MM.1S (cell line): ENCODE data around the gene THRB.

ENCODE experiments used
- DNase-seq: peaks from one replicate; pipeline ENCODE4 v3.0.0-alpha.2; 2015
- H2AFZ ChIP-seq: fragments of 300-600 bp; sonication (generic); 2 replicates; pipeline ENCODE4 v1.6.0; 2016; ENCODE audit warnings: antibody characterized with exemption, low read length
- H3F3A ChIP-seq: fragments of 300-600 bp; sonication (generic); 2 replicates; pipeline ENCODE4 v1.6.1; 2016; ENCODE audit warnings: mild to moderate bottlenecking, antibody characterized with exemption, low read length, moderate library complexity, mixed read lengths; ENCODE audit not compliant: insufficient read depth
- H3K27ac ChIP-seq: fragments of 300-600 bp; sonication (generic); 2 replicates; pipeline ENCODE4 v1.5.1; 2016; ENCODE audit warnings: mild to moderate bottlenecking, low read length
- H3K27me3 ChIP-seq: fragments of 300-600 bp; sonication (generic); replicated peaks from 2 replicates; pipeline ENCODE4 v1.6.0; 2016; ENCODE audit warnings: low read length; ENCODE audit not compliant: insufficient read depth
- H3K36me3 ChIP-seq: fragments of 300-600 bp; sonication (generic); replicated peaks from 2 replicates; pipeline ENCODE4 v1.6.1; 2016; ENCODE audit warnings: mild to moderate bottlenecking, low read length, mixed read lengths; ENCODE audit not compliant: insufficient read depth
- H3K4me1 ChIP-seq: fragments of 300-600 bp; sonication (generic); 2 replicates; pipeline ENCODE4 v1.6.1; 2016; ENCODE audit warnings: low read length, mixed read lengths
- H3K4me2 ChIP-seq: fragments of 300-600 bp; sonication (generic); 2 replicates; pipeline ENCODE4 v1.6.0; 2016; ENCODE audit warnings: low read depth, low read length
- H3K4me3 ChIP-seq: fragments of 300-600 bp; sonication (generic); 2 replicates; pipeline ENCODE4 v1.5.1; 2016; ENCODE audit warnings: low read length, mixed read lengths
- H3K79me2 ChIP-seq: fragments of 300-600 bp; sonication (generic); 2 replicates; pipeline ENCODE4 v1.6.1; 2016; ENCODE audit warnings: mixed run types, low read length, mixed read lengths
- H3K9ac ChIP-seq: fragments of 300-600 bp; sonication (generic); 2 replicates; pipeline ENCODE4 v1.6.1; 2016; ENCODE audit warnings: low read length, mixed read lengths
- H3K9me2 ChIP-seq: fragments of 300-600 bp; sonication (generic); replicated peaks from 2 replicates; pipeline ENCODE4 v1.6.1; 2016; ENCODE audit warnings: mild to moderate bottlenecking, low read length, mixed read lengths; ENCODE audit not compliant: insufficient read depth
- H3K9me3 ChIP-seq: fragments of 300-600 bp; sonication (generic); replicated peaks from 2 replicates; pipeline ENCODE4 v1.6.1; 2016; ENCODE audit warnings: mild to moderate bottlenecking, low read length, mixed read lengths; ENCODE audit not compliant: insufficient read depth
- H4K20me1 ChIP-seq: fragments of 300-600 bp; sonication (generic); 2 replicates; pipeline ENCODE4 v1.6.1; 2016; ENCODE audit warnings: mild to moderate bottlenecking, low read length, moderate library complexity, mixed read lengths; ENCODE audit not compliant: insufficient read depth
- EZH2 ChIP-seq: fragments of 300-600 bp; sonication (generic); optimal IDR thresholded peaks from 2 replicates; pipeline ENCODE3; 2017; ENCODE audit warnings: low read depth, mild to moderate bottlenecking, antibody characterized with exemption, low read length, mixed read lengths
- EZH2phosphoT487 ChIP-seq: fragments of 300-600 bp; sonication (generic); IDR thresholded peaks from 2 replicates; pipeline ENCODE4 v1.6.1; 2018; ENCODE audit warnings: antibody characterized with exemption, low read length
- TF ChIP-seq, protein P1 (sequence below): fragments of 300-600 bp; sonication (generic); IDR thresholded peaks from 2 replicates; pipeline ENCODE4 v1.5.1; 2016; ENCODE audit warnings: antibody characterized with exemption, low read length, mixed read lengths

THRB gene

DNA sequence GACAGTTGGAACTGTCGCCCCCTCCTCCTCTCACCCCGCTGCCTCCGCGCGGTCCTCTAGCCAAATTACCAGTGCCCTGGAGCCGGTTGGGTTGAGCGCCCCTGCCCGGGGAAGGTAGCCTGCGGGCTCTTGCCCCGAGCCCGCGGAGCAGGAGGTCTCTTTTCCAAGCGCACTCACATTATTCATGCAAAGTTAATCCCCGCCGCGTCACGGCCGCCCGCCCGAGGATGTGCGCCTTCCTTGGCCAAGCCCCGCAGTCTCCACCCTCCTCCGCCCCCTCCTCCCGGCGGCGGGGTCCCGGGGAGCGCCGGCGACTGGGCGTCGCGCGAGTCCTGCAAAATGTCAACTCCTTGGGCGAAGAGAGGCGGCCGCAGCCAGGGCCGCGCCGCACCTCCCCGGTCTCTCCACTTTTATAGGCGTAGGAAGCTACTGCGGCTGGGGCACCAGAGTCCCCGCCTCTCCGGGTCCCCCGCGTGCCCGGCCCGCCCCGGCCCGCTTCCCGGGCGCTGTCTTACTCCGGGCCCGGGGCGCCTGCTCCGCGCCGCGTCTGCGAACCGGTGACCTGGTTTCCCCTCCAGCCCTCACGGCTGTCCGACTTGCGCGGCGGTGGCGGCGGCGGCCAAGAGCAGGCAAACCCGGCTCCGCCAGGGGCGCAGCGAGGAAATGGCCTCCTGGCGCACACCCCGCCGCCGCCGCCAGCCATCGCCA lies at the start of gene THRB:
THRB (minus strand) TSS at position 233 of the 708 bp plus-strand sequence.
- Histone ChIP-seq H3K9me2 (no peaks in the 10 kb centered on the region), H3K36me3 (no peaks in the 10 kb centered on the region), H3K4me1 (no peaks in the 10 kb centered on the region), H3K9ac (no peak within 1 kb of the TSS; the same call in 1 of the 2 replicates), H3K4me3 (peak within 1 kb of the TSS; percentile 70), H2AFZ (peak within 1 kb of the TSS; percentile 89), H3K79me2 (no peaks in the 10 kb centered on the region), H3K27ac (no peak within 1 kb of the TSS), H4K20me1 (no peaks in the 10 kb centered on the region), H3K27me3 (peaks cover 17% of the 10 kb centered on the region; the same call in 1 of the 2 replicates), H3K9me3 (no peaks in the 10 kb centered on the region), H3F3A (no peaks in the 10 kb centered on the region), H3K4me2 (peak within 1 kb of the TSS; percentile 88)
- TF ChIP-seq EZH2phosphoT487 (no peak), EZH2 (no peak)
- TF ChIP-seq, protein P1, sequence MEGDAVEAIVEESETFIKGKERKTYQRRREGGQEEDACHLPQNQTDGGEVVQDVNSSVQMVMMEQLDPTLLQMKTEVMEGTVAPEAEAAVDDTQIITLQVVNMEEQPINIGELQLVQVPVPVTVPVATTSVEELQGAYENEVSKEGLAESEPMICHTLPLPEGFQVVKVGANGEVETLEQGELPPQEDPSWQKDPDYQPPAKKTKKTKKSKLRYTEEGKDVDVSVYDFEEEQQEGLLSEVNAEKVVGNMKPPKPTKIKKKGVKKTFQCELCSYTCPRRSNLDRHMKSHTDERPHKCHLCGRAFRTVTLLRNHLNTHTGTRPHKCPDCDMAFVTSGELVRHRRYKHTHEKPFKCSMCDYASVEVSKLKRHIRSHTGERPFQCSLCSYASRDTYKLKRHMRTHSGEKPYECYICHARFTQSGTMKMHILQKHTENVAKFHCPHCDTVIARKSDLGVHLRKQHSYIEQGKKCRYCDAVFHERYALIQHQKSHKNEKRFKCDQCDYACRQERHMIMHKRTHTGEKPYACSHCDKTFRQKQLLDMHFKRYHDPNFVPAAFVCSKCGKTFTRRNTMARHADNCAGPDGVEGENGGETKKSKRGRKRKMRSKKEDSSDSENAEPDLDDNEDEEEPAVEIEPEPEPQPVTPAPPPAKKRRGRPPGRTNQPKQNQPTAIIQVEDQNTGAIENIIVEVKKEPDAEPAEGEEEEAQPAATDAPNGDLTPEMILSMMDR = peak; percentile 27
- peak; percentile 60 for DNase-seq

DNA sequence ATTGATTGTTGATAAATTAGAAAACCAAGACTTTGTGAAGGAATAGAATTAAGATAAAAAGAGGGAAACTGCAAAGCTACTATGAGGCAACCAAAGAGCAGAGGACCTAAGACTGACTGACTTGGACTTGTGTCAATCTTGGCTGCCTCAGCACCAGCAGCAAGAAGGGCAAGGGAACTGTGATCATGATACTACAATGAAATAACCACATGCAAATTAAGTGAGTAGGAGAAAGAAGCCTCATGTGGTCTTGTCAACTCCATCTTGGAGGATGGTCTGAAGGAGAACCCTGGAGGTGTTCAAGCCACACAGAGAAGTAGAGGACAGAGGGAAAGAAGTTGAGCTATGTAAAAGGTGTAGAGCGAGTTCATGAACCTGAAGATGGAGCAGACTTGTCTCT lies 47.3 kb upstream of the THRB start:
- Histone ChIP-seq H3K9me3 (no peaks in the 10 kb centered on the region), H3K27me3 (no peaks in the 10 kb centered on the region), H3K4me2 (no peak overlapping the region), H3F3A (no peaks in the 10 kb centered on the region), H3K4me3 (no peak overlapping the region), H3K4me1 (no peaks in the 10 kb centered on the region), H3K79me2 (no peaks in the 10 kb centered on the region), H2AFZ (no peak overlapping the region), H3K36me3 (no peaks in the 10 kb centered on the region), H3K27ac (no peak overlapping the region), H4K20me1 (no peaks in the 10 kb centered on the region), H3K9me2 (no peaks in the 10 kb centered on the region), H3K9ac (no peak overlapping the region)
- TF ChIP-seq EZH2 (no peak), EZH2phosphoT487 (no peak)
- TF ChIP-seq, protein P1 = no peak
- DNase-seq = no peak

DNA sequence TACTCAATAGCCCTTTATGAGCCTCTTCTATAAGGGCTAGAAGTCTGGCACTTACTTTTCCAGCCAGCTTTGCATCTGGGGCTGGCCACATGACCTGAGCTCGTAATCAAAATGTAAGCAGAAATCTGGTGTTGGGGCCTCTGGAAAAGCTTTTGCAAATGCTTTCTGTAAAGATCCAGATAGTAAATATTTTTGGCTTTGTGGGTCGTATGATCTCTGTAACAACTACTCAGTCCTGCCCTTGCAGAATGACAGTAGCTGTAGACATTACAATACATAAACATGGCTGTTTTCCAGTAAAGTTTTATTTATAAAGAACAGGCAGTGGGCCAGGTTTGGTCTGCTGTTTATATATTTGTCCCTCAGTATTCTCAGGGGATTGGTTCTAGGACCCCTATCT lies 46.2 kb upstream of the THRB start:
- no peaks in the 10 kb centered on the region for H3F3A ChIP-seq
- H3K4me1 ChIP-seq = no peaks in the 10 kb centered on the region
- no peak overlapping the region for H3K4me3 ChIP-seq
- no peaks in the 10 kb centered on the region for H3K27me3 ChIP-seq
- H3K9ac ChIP-seq = no peak overlapping the region
- DNase-seq = no peak
- no peaks in the 10 kb centered on the region for H3K9me2 ChIP-seq
- no peak overlapping the region for H3K27ac ChIP-seq
- H3K36me3 ChIP-seq = no peaks in the 10 kb centered on the region
- no peak overlapping the region for H2AFZ ChIP-seq
- no peak overlapping the region for H3K4me2 ChIP-seq
- TF ChIP-seq, protein P1 = no peak
- TF ChIP-seq EZH2 (no peak), EZH2phosphoT487 (no peak)
- no peaks in the 10 kb centered on the region for H4K20me1 ChIP-seq
- no peaks in the 10 kb centered on the region for H3K9me3 ChIP-seq
- no peaks in the 10 kb centered on the region for H3K79me2 ChIP-seq
